ENCODE measurements around the gene BSCL2. TPM values are rescaled to one million over a fixed set of nuclear protein-coding genes. Genes with fewer than 3 reads are reported as not detected.

BSCL2 gene
- total RNA-seq, 1 experiment from 2014 or later, result 82.1 TPM

GRCh38 chr11:62727165-62727871, 20.1 kb upstream of the BSCL2 start, which contains the start of gene HNRNPUL2:
Gene HNRNPUL2 (minus strand): TSS chr11:62727457. CDS start chr11:62727156, 301 bp downstream.
- intact Hi-C loops (cut with micrococcal nuclease; ENCODE audit: unreplicated experiment), result no loop called here
- POLR2A ChIA-PET, result interaction anchor here (0.6 to 2.4 kb wide), 5 partner anchors 16 to 114 kb away, joined by 3 to 7 read pairs (median 6); partner anchors contain the start of genes C11orf98, CSKMT, TAF6L and ZBTB3

GRCh38 chr11:62726915-62727164, 19.6 kb upstream of the BSCL2 start:
- TF ChIP-seq POLR2AphosphoS5 (IDR thresholded peaks at IDR 0.05; ENCODE audit: low read depth, low read length) (no peak), CTCF (IDR thresholded peaks at IDR 0.05) (no peak), SIN3A (IDR thresholded peaks at IDR 0.05; ENCODE audit: borderline replicate concordance, insufficient read depth, low read depth, low read length) (no peak), TCF7L2 (IDR thresholded peaks at IDR 0.05; ENCODE audit: low read depth, low read length) (no peak)
- TF ChIP-seq, protein P1, sequence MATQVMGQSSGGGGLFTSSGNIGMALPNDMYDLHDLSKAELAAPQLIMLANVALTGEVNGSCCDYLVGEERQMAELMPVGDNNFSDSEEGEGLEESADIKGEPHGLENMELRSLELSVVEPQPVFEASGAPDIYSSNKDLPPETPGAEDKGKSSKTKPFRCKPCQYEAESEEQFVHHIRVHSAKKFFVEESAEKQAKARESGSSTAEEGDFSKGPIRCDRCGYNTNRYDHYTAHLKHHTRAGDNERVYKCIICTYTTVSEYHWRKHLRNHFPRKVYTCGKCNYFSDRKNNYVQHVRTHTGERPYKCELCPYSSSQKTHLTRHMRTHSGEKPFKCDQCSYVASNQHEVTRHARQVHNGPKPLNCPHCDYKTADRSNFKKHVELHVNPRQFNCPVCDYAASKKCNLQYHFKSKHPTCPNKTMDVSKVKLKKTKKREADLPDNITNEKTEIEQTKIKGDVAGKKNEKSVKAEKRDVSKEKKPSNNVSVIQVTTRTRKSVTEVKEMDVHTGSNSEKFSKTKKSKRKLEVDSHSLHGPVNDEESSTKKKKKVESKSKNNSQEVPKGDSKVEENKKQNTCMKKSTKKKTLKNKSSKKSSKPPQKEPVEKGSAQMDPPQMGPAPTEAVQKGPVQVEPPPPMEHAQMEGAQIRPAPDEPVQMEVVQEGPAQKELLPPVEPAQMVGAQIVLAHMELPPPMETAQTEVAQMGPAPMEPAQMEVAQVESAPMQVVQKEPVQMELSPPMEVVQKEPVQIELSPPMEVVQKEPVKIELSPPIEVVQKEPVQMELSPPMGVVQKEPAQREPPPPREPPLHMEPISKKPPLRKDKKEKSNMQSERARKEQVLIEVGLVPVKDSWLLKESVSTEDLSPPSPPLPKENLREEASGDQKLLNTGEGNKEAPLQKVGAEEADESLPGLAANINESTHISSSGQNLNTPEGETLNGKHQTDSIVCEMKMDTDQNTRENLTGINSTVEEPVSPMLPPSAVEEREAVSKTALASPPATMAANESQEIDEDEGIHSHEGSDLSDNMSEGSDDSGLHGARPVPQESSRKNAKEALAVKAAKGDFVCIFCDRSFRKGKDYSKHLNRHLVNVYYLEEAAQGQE (IDR thresholded peaks at IDR 0.05; ENCODE audit: insufficient read depth in 1 of 2, low read depth in 2 of 2, low read length in 1 of 2), result no peak
- Histone ChIP-seq H3K27me3 (ENCODE audit: control insufficient read depth, insufficient read depth, low read length) (no peaks in the 10 kb centered on the region), H3K36me3 (ENCODE audit: control insufficient read depth, insufficient read depth, low read length) (peaks cover 33% of the 10 kb centered on the region), H3K9me3 (ENCODE audit: control insufficient read depth, insufficient read depth, low read depth, low read length) (no peaks in the 10 kb centered on the region), H3K27ac (ENCODE audit: low read length) (peak overlapping the region; percentile 92; the same call in 1 of the 2 replicates), H3K4me3 (ENCODE audit: low read depth in 2 of 2, low read length in 2 of 2) (peak overlapping the region; percentile 68 to 100), H3K4me1 (ENCODE audit: control insufficient read depth, insufficient read depth, low read length) (peaks cover 9% of the 10 kb centered on the region)
- BruUV-seq (replicated peaks), result no TSS peak
- DNase-seq (ENCODE audit: low read depth, low spot score), result no peak
- intact Hi-C loops (cut with micrococcal nuclease; ENCODE audit: unreplicated experiment), result no loop called here
- in situ Hi-C loops (cut with HindIII; ENCODE audit: low pct_unique_long_range_greater_than_20kb, low sequenced_read_pairs), result no loop called here
- POLR2A ChIA-PET, result interaction anchor here (0.6 to 2.4 kb wide), 3 partner anchors 27 to 114 kb away, joined by 3 to 7 read pairs (median 7); partner anchors contain the start of genes C11orf98, CSKMT and ZBTB3
- CTCF ChIA-PET, result interaction anchor here (0.6 to 0.9 kb wide), 2 partner anchors 29 to 44 kb away, joined by 3 to 4 read pairs; partner anchors contain the start of gene TAF6L
- ATAC-seq, result peak; percentile 12

More at GRCh38 chr11:62727165-62727871, 20.1 kb upstream of the BSCL2 start, which contains the start of gene HNRNPUL2:
- in situ Hi-C loops (cut with HindIII; ENCODE audit: low pct_unique_long_range_greater_than_20kb, low sequenced_read_pairs), result no loop called here
- peak within 1 kb of the TSS; percentile 99 for H3K27ac ChIP-seq (ENCODE audit: low read length)
- peaks cover 9% of the 10 kb centered on the region for H3K4me1 ChIP-seq (ENCODE audit: control insufficient read depth, insufficient read depth, low read length)
- H3K36me3 ChIP-seq (ENCODE audit: control insufficient read depth, insufficient read depth, low read length), result peaks cover 28% of the 10 kb centered on the region
- H3K9me3 ChIP-seq (ENCODE audit: control insufficient read depth, insufficient read depth, low read depth, low read length), result no peaks in the 10 kb centered on the region
- BruUV-seq (replicated peaks), result no TSS peak
- H3K27me3 ChIP-seq (ENCODE audit: control insufficient read depth, insufficient read depth, low read length), result no peaks in the 10 kb centered on the region
- CTCF ChIA-PET, result interaction anchor here (0.6 to 0.9 kb wide), 4 partner anchors 30 to 139 kb away, joined by 3 to 6 read pairs (median 4); partner anchors contain the start of gene TAF6L
- ATAC-seq (peak; percentile 91), DNase-seq (ENCODE audit: low read depth, low spot score) (peak; percentile 87)
- peak within 1 kb of the TSS; percentile 68 to 100 for H3K4me3 ChIP-seq (ENCODE audit: low read depth in 2 of 2, low read length in 2 of 2)
- TF ChIP-seq, protein P1 (IDR thresholded peaks at IDR 0.05; ENCODE audit: insufficient read depth in 1 of 2, low read depth in 2 of 2, low read length in 1 of 2), result no peak
- TF ChIP-seq POLR2AphosphoS5 (IDR thresholded peaks at IDR 0.05; ENCODE audit: low read depth, low read length) (peak; percentile 89), SIN3A (IDR thresholded peaks at IDR 0.05; ENCODE audit: borderline replicate concordance, insufficient read depth, low read depth, low read length) (peak; percentile 89; the same call in 1 of the 2 replicates), CTCF (IDR thresholded peaks at IDR 0.05) (no peak), TCF7L2 (IDR thresholded peaks at IDR 0.05; ENCODE audit: low read depth, low read length) (peak; percentile 71)

Measured in Panc1 (cell line).